T-helper 1 cell treated with Interleukin-12 subunit alpha and Interleukin-12 subunit beta and Interleukin-4 antibody, amounts not matched to agents 30 ng/mL and 1 ng/mL, for 36 hours (primary cell): ENCODE results near the gene MAPK4. TPM values are rescaled to one million over a fixed set of nuclear protein-coding genes. Genes with fewer than 3 reads are reported as not detected.
"Not testable (repeated sequence)": the region's sequence is repeated elsewhere in the genome, so short reads cannot be mapped to it uniquely, and the experiment has no call there.

ENCODE experiments used
- intact Hi-C: fragments of 100-400 bp; cut with micrococcal nuclease; formaldehyde crosslinking; loops from one replicate; pipeline ENCODE4 v1.15.1; 2024
- total RNA-seq: library from RNA; stranded (reverse); gene quantifications from 2 replicates; pipeline ENCODE4 v1.2.3, GENCODE V29; 2022

The MAPK4 gene
- total RNA-seq, 1 donor from 2014 or later = not detected

- intact Hi-C loops = no loop called here
Observed at GRCh38 chr18:50679656-50680055, 119.8 kb downstream of the MAPK4 start.

GRCh38 chr18:50680966-50681365 lies 121.1 kb downstream of the MAPK4 start:
- intact Hi-C loops = no loop called here

- intact Hi-C loops = no loop called here
Observed at GRCh38 chr18:50682852-50683251, 123.0 kb downstream of the MAPK4 start.

GRCh38 chr18:50686409-50686808 lies 126.5 kb downstream of the MAPK4 start:
- intact Hi-C loops = no loop called here

GRCh38 chr18:50687491-50687890 lies 127.6 kb downstream of the MAPK4 start:
- intact Hi-C loops = no loop called here

- intact Hi-C loops = no loop called here
Observed at GRCh38 chr18:50689578-50689977, 129.7 kb downstream of the MAPK4 start.

- intact Hi-C loops = no loop called here
Observed at GRCh38 chr18:50694147-50694546, 134.3 kb downstream of the MAPK4 start.

- intact Hi-C loops = no loop called here
Observed at GRCh38 chr18:50695431-50696176, 135.7 kb downstream of the MAPK4 start.

- intact Hi-C loops = no loop called here
Observed at GRCh38 chr18:50696436-50696835, 136.5 kb downstream of the MAPK4 start.

GRCh38 chr18:50696929-50697328 lies 137.0 kb downstream of the MAPK4 start:
- intact Hi-C loops = no loop called here

- intact Hi-C loops = no loop called here
Observed at GRCh38 chr18:50697509-50697908, 137.6 kb downstream of the MAPK4 start.

- intact Hi-C loops = no loop called here
Observed at GRCh38 chr18:50700245-50701165, 140.6 kb downstream of the MAPK4 start.

GRCh38 chr18:50704357-50704940 lies 144.6 kb downstream of the MAPK4 start:
- intact Hi-C loops = no loop called here

- intact Hi-C loops = no loop called here
Observed at GRCh38 chr18:50706199-50706598, 146.3 kb downstream of the MAPK4 start.

- intact Hi-C loops = no loop called here
Observed at GRCh38 chr18:50706651-50707050, 146.8 kb downstream of the MAPK4 start.

GRCh38 chr18:50707297-50707696 lies 147.4 kb downstream of the MAPK4 start:
- intact Hi-C loops = not testable (repeated sequence)

GRCh38 chr18:50707855-50708469 lies 148.1 kb downstream of the MAPK4 start:
- intact Hi-C loops = no loop called here

GRCh38 chr18:50709193-50709592 lies 149.3 kb downstream of the MAPK4 start:
- intact Hi-C loops = no loop called here

- intact Hi-C loops = no loop called here
Observed at GRCh38 chr18:50711386-50711785, 151.5 kb downstream of the MAPK4 start.

GRCh38 chr18:50715919-50716318 lies 156.0 kb downstream of the MAPK4 start:
- intact Hi-C loops = no loop called here

GRCh38 chr18:50716902-50717301 lies 157.0 kb downstream of the MAPK4 start:
- intact Hi-C loops = no loop called here

- intact Hi-C loops = no loop called here
Observed at GRCh38 chr18:50717563-50717962, 157.7 kb downstream of the MAPK4 start.
